ENCODE results near the gene NEURL2. TPM values are rescaled to one million over a fixed set of nuclear protein-coding genes. Genes with fewer than 3 reads are reported as not detected.
A peak's percentile ranks its signal among the peaks of the same experiment; 100 is the strongest.

NEURL2 gene
- total RNA-seq, 2 experiments from 2014 or later: 2.3 to 2.5 TPM

GRCh38 chr20:45918779-45919537 is 27.9 kb upstream of the NEURL2 start:
- H3K4me1 Mint-ChIP-seq (ENCODE audit: low read depth): no peaks in the 10 kb centered on the region
- peaks cover 21% of the 10 kb centered on the region for H3K27me3 Mint-ChIP-seq
- intact Hi-C loops (cut with micrococcal nuclease): no loop called here
- ChIA-PET CTCF (interaction anchor here (0.8 to 1.0 kb wide), 2 partner anchors 50 to 94 kb away, joined by 3 to 4 read pairs; no protein-coding TSS in a partner anchor), POLR2A (interaction anchor here (2.7 kb wide), 1 partner anchor 16 kb away, joined by 9 read pairs; the partner anchor contains the start of gene PCIF1)
- H3K27ac Mint-ChIP-seq: no peak overlapping the region
- H3K4me3 Mint-ChIP-seq: no peak overlapping the region
- H3K9me3 Mint-ChIP-seq: no peaks in the 10 kb centered on the region
- H3K36me3 Mint-ChIP-seq: no peaks in the 10 kb centered on the region
- no peak for DNase-seq

GRCh38 chr20:45918182-45918737 is 27.3 kb upstream of the NEURL2 start:
- Mint-ChIP-seq H3K36me3 (no peaks in the 10 kb centered on the region), H3K9me3 (no peaks in the 10 kb centered on the region)
- CTCF ChIA-PET: no interaction called here

DNA sequence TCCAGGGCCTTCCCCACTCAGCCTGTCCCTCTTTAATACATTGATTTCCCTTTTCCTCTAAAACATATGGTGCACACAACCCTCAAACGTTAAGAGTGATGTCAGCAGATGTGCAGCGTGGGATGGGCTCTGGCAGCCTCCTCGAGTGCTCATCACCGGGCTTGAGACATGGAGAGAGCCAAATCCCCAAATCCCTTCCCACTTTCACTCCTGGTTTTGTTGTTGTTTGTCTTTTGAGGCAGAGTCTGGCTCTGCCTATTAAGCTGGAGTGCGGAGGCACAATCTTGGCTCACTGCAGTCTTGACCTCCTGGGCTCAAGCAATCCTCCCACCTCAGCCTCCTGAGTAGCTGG is 26.8 kb upstream of the NEURL2 start:
- Mint-ChIP-seq H3K9me3 (no peaks in the 10 kb centered on the region), H3K27me3 (peaks cover 23% of the 10 kb centered on the region), H3K36me3 (no peaks in the 10 kb centered on the region), H3K4me3 (no peak overlapping the region), H3K27ac (no peak overlapping the region), H3K4me1 (ENCODE audit: low read depth) (peaks cover 2% of the 10 kb centered on the region)
- DNase-seq: no peak
- intact Hi-C loops (cut with micrococcal nuclease): no loop called here
- POLR2A ChIA-PET: interaction anchor here (0.6 kb wide), 1 partner anchor 18 kb away, joined by 6 read pairs; no protein-coding TSS in a partner anchor
- CTCF ChIA-PET: no interaction called here

More at GRCh38 chr20:45918182-45918737, 27.3 kb upstream of the NEURL2 start:
- Mint-ChIP-seq H3K4me3 (no peak overlapping the region), H3K4me1 (ENCODE audit: low read depth) (no peaks in the 10 kb centered on the region), H3K27me3 (peaks cover 21% of the 10 kb centered on the region), H3K27ac (no peak overlapping the region)
- DNase-seq: no peak
- intact Hi-C loops (cut with micrococcal nuclease): no loop called here
- POLR2A ChIA-PET: interaction anchor here (0.6 kb wide), 1 partner anchor 18 kb away, joined by 6 read pairs; no protein-coding TSS in a partner anchor

GRCh38 chr20:45913116-45913515 is 22.1 kb upstream of the NEURL2 start:
- Mint-ChIP-seq H3K27ac (no peak overlapping the region), H3K4me3 (no peak overlapping the region), H3K9me3 (no peaks in the 10 kb centered on the region), H3K27me3 (peaks cover 15% of the 10 kb centered on the region), H3K36me3 (no peaks in the 10 kb centered on the region), H3K4me1 (ENCODE audit: low read depth) (peaks cover 23% of the 10 kb centered on the region)
- no peak for DNase-seq
- POLR2A ChIA-PET: no interaction called here
- intact Hi-C loops (cut with micrococcal nuclease): no loop called here
- CTCF ChIA-PET: no interaction called here

GRCh38 chr20:45912344-45912682 is 21.3 kb upstream of the NEURL2 start:
- intact Hi-C loops (cut with micrococcal nuclease): no loop called here
- Mint-ChIP-seq H3K9me3 (no peaks in the 10 kb centered on the region), H3K27me3 (peaks cover 15% of the 10 kb centered on the region), H3K36me3 (no peaks in the 10 kb centered on the region), H3K4me1 (ENCODE audit: low read depth) (peaks cover 23% of the 10 kb centered on the region), H3K4me3 (peak overlapping the region; percentile 41), H3K27ac (no peak overlapping the region)
- ChIA-PET CTCF (no interaction called here), POLR2A (no interaction called here)
- DNase-seq: no peak

- Mint-ChIP-seq H3K27ac (no peak within 1 kb of the TSS), H3K9me3 (no peaks in the 10 kb centered on the region), H3K27me3 (peaks cover 15% of the 10 kb centered on the region), H3K4me1 (ENCODE audit: low read depth) (peaks cover 23% of the 10 kb centered on the region), H3K36me3 (no peaks in the 10 kb centered on the region), H3K4me3 (peak within 1 kb of the TSS; percentile 74)
- intact Hi-C loops (cut with micrococcal nuclease): loop anchor here (2.0 kb wide), 2 partner anchors 19 to 23 kb away; partner anchors contain the start of gene PCIF1
- peak; percentile 37 for DNase-seq
- POLR2A ChIA-PET: no interaction called here
- CTCF ChIA-PET: no interaction called here
Observed at GRCh38 chr20:45911486-45912343, 20.7 kb upstream of the NEURL2 start, which contains the start of gene PLTP. PLTP (minus strand) TSS chr20:45912155; CDS start chr20:45911452, 703 bp downstream.

DNA sequence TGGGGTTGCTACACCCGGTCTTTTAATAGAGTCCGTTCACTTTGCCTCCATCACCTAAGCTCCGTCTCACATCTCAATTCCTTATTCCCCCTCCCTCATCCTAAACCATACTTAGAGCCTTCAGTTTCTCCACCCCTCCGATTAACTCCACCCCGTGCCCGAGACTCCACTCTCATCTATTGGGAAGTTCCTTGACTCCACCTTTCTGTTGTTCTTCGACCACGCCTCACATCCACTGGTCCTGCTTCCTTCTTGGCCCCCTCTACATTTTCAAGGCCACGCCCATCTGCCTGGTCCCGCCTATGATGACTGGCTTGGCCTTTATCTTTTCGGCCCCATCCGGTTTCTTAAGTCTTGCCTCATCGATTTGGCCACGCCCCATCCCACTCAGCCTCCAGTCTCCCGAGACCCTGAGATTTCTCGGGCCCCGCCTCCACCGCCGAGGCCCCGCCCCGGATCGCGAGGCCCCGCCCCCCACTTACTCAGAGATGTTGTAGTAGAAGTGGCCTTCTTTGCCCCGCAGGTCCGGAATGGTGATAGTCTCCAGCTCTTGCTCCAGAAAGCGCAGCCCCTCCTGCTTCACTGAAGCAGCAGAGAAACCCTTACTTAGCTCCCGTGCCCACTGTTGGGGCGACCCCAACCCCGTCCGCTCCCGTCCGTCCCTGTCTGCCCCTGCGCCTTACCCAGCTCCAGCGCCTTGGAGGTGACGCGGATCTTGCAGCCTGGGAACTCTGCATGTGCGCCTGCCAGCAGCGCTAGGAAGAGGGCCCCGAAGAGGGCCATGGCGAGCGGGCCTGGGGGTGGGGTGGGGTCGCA is 19.9 kb upstream of the NEURL2 start:
- peaks cover 9% of the 10 kb centered on the region for H3K27me3 Mint-ChIP-seq
- peak; percentile 98 for DNase-seq
- peak overlapping the region; percentile 46 for H3K27ac Mint-ChIP-seq
- peak overlapping the region; percentile 74 for H3K4me3 Mint-ChIP-seq
- ChIA-PET POLR2A (interaction anchor here (0.6 kb wide), 1 partner anchor 1029 kb away, joined by 4 read pairs; no protein-coding TSS in a partner anchor), CTCF (interaction anchor here (1.0 to 1.1 kb wide), 2 partner anchors 26 to 59 kb away, joined by 3 to 4 read pairs; no protein-coding TSS in a partner anchor)
- intact Hi-C loops (cut with micrococcal nuclease): loop anchor here (2.0 kb wide), 2 partner anchors 18 to 24 kb away; partner anchors contain the start of gene PCIF1
- peaks cover 23% of the 10 kb centered on the region for H3K4me1 Mint-ChIP-seq (ENCODE audit: low read depth)
- no peaks in the 10 kb centered on the region for H3K36me3 Mint-ChIP-seq
- H3K9me3 Mint-ChIP-seq: no peaks in the 10 kb centered on the region

GRCh38 chr20:45909817-45910669 is 19.0 kb upstream of the NEURL2 start:
- Mint-ChIP-seq H3K9me3 (no peaks in the 10 kb centered on the region), H3K36me3 (no peaks in the 10 kb centered on the region), H3K27me3 (peaks cover 9% of the 10 kb centered on the region), H3K4me3 (peak overlapping the region; percentile 74), H3K4me1 (ENCODE audit: low read depth) (peaks cover 23% of the 10 kb centered on the region), H3K27ac (peak overlapping the region; percentile 46)
- POLR2A ChIA-PET: interaction anchor here (0.6 to 1.3 kb wide), 4 partner anchors 11 to 1028 kb away, joined by 3 to 5 read pairs (median 4); partner anchors contain the start of gene NEURL2
- intact Hi-C loops (cut with micrococcal nuclease): loop anchor here (2.0 kb wide), 2 partner anchors 17 to 25 kb away; partner anchors contain the start of gene PCIF1
- DNase-seq: no peak
- CTCF ChIA-PET: interaction anchor here (1.0 to 1.1 kb wide), 2 partner anchors 26 to 60 kb away, joined by 3 to 4 read pairs; no protein-coding TSS in a partner anchor

- Mint-ChIP-seq H3K36me3 (no peaks in the 10 kb centered on the region), H3K27me3 (peaks cover 6% of the 10 kb centered on the region), H3K27ac (no peak overlapping the region), H3K4me3 (no peak overlapping the region), H3K9me3 (no peaks in the 10 kb centered on the region), H3K4me1 (ENCODE audit: low read depth) (peaks cover 23% of the 10 kb centered on the region)
- POLR2A ChIA-PET: interaction anchor here (0.9 to 1.3 kb wide), 4 partner anchors 12 to 26 kb away, joined by 3 to 5 read pairs (median 3); partner anchors contain the start of gene NEURL2
- CTCF ChIA-PET: no interaction called here
- intact Hi-C loops (cut with micrococcal nuclease): no loop called here
- DNase-seq: no peak
Observed at GRCh38 chr20:45909336-45909808, 18.4 kb upstream of the NEURL2 start.

- H3K27ac Mint-ChIP-seq: no peak overlapping the region
- peaks cover 22% of the 10 kb centered on the region for H3K4me1 Mint-ChIP-seq (ENCODE audit: low read depth)
- intact Hi-C loops (cut with micrococcal nuclease): no loop called here
- no peaks in the 10 kb centered on the region for H3K36me3 Mint-ChIP-seq
- ChIA-PET CTCF (interaction anchor here (1.1 kb wide), 1 partner anchor 109 kb away, joined by 3 read pairs; no protein-coding TSS in a partner anchor), POLR2A (no interaction called here)
- H3K27me3 Mint-ChIP-seq: peaks cover 4% of the 10 kb centered on the region
- DNase-seq: no peak
- H3K9me3 Mint-ChIP-seq: no peaks in the 10 kb centered on the region
- no peak overlapping the region for H3K4me3 Mint-ChIP-seq
Observed at GRCh38 chr20:45908084-45908483, 17.1 kb upstream of the NEURL2 start.

Measured in activated CD4-positive, alpha-beta memory T cell treated with anti-CD3 and anti-CD28 coated beads for 36 hours (primary cell).